UCSD-AML1 (cell line): Measurements from ENCODE around the gene EPB41L2.
"Not testable (repeated sequence)": the region's sequence is repeated elsewhere in the genome, so short reads cannot be mapped to it uniquely, and the experiment has no call there.

ENCODE experiments used
- DNase-seq: peaks from one replicate; lab custom pipeline; 2025; ENCODE audit not compliant: unreplicated experiment; lab: John Stamatoyannopoulos, UW

EPB41L2 gene

DNA sequence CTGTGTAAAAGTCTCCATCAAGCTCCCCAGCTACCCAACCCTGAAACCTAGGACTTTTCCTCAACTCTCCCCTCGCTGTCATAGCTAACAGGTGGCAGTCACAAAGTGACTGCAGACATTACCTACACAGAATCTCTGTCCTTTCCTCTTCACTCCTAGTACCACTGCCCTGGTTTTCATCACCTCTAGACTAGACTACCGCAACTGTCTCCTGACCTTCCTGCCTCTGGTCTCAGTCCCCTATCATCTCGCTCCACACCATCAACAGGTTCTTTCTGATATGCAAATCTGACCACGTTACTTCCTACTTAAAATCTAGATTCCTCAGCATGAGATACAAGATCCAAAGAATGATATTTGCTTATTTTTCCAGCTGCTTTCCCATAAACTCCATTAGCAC is 142.1 kb downstream of the EPB41L2 start:
- no peak for DNase-seq

DNA sequence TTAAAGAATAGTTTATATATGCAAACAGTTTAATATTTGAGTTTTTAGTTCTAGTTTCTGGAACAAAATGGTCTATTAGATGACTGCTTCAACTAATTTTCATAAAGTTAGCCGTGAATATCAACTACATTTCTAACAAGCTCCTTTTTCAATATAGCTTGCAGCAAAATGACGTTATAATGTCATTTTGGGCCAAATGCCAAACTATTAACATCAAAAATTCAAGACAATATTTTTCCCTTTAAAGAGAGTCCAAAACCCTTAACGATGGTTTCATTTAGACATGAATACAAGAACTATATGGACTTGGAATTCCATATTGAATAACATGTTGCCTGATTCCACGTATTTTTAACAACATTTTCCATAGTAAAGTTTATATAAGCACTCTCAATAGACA is 144.9 kb downstream of the EPB41L2 start:
- no peak for DNase-seq

DNA sequence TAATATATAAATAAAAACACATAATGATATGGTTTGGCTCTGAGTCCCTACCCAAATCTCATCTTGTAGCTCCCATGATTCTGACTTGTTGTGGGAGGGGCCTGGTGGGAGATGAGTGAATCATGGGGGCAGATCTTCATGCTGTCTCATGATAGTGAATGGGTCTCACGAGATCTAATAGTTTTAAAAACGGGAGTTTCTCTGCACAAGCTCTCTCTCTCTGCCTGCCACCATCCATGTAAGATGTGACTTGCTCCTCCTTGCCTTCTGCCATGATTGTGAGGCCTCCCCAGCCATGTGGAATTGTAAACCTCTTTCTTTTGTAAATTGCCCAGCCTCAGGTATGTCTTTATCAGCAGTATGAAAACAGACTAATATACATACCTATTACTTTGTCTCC is 147.4 kb downstream of the EPB41L2 start:
- not testable (repeated sequence) for DNase-seq

DNA sequence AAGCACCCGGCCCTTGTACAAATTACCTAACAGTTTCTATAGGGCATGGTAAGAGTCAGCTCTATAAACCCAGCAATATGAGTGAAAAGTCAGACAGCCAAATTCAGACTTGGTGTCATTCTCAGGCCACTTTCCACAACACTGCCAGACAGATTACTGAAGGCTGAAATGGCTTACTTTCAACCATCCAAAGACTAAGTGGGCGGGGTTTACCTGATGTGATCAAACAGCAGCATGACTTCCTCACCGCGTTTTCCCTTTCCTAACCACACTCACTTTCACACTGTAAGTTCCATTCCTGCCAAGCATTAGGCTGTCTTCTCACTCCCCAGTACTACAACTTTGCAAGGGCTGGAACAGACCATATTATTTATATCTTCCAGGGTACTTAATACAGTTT is 149.9 kb downstream of the EPB41L2 start:
- no peak for DNase-seq

DNA sequence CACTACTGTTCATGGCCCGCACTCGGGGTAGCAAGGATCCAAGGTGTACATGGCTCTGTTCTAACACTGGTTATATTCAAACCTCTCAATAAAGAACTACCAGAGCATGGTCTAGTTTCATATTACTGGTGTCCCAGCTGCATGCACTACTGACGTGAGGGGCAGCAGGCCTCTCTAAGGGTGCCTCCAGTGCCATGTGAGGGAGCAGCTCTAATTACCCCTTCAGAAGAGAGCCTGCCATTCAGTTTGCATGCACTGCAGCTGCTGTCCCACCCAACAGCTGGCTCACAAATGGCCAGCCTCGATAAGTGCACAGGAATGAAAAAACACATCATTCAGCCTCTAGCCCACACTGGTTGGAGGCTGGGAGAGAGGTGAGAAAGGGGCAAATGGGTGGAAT is 150.6 kb downstream of the EPB41L2 start:
- no peak for DNase-seq

DNA sequence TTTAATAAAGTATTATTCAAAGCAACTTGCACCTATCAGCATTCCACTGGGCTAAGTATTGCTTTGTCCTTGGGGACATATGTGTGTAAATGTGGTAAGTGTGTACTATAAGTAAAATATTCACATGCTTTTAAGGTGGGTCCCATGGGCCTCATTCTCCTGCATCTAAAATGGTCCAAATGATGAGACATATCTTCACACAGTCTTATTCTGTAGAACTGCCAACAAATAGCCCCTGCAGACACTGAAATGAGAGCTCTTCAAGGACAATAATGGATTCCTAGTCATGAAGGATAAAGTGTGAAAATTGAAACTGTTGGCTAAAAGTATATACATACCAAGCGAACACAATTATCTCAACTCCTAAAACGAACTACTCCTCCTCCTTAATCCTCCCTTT is 154.1 kb downstream of the EPB41L2 start:
- no peak for DNase-seq

DNA sequence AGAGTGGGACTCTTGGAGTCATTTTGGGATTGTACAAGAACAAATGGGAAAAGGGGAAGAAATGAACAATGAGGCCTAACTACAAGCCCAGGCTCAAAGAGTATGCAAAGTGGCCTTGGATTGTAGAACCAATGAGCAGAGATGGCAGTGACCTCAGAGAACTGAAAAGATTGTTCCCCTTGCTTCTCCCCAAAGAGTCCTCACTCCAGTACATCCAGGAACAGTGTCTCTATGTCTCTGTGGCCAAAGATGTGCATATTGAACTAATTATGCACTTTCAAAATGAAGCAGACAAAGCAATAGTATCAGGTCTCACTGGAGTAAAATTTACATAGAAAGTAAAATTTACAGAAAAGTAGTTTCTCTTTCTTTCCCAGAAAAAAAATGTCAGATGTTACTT is 154.9 kb downstream of the EPB41L2 start:
- DNase-seq: no peak

DNA sequence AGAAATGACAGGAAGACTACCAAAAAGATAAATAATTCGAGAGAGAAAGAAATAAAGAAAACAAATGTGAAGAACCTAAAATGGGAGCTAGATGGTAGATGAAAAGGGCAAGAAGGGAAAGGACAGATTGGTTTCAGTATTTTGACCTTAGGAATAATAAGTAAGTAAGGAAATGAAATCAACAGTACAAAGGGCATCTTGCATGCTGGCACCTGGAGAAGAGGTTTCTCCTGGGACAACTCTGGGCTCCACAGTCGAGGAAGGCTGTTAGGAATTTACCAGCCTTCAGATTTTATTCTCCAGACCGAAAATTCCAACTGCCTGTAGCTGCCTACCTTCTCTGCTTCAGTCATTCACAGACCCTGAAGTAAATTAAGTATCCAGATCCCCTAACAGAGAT is 155.4 kb downstream of the EPB41L2 start:
- no peak for DNase-seq

DNA sequence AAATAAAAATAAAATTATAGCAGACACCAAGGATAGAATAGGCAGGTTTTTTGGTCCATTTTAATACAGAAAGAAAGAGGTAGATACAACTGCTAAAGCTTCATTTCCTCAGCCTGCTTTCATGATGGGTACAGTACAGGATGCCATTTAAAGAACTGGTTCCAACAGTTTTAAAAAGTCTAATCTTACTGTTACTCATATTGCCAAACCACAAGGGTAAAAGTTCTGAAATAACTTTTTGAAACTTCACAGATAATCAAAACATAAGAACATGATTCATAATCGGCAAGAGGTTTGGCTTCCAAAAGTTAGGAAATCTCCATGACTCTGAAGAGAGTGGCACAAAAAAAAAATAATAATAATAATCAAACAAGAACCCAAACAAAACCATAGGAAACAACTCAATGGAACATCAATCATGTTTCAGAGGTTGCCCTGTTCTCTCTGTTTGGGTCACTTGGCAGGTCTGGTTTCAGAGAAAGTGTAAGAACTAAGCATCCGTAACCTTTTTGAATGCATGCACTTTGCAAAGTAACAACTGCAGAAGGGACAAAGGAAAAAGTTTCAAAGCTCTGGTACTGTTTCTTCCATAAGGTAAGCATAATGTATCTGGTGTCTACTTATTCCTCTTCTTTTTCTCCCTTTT is 156.2 kb downstream of the EPB41L2 start:
- DNase-seq: no peak

DNA sequence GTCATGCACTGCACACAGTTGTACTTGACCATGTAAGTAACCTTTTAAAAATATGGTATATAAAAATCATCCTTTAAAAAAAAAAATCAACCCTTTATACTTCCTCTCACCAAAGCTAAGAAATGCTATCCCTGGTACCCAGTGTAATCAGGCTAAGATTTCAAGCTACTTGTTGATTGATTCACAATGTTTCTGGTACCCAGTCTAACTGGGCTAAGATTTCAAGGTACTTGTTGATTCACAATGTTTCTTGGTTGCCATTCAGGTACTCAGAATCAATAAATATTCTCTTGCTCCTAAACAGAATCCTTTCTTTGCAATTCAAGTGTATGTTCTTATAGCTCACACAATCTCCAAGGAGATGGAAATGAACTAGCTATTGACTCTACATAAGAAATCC is 159.4 kb downstream of the EPB41L2 start:
- no peak for DNase-seq

DNA sequence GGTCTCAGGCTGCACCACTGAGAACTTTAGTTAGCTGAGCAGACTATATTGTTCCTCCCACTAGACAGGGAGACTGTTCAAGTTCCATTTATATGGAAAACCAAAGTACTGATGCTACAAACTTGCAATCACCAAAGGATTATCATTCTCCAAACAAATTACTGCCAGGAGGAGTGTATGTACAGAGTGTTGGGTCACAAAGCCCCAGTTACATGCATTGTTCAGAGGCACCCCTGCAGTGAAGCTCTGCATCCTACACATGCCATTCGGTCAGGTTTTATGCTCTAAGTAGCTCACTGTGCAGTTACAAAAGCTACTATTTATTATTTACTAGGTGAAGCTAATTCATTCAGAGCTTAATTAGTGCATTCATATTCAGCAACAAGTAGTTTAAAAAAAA is 160.0 kb downstream of the EPB41L2 start:
- no peak for DNase-seq

DNA sequence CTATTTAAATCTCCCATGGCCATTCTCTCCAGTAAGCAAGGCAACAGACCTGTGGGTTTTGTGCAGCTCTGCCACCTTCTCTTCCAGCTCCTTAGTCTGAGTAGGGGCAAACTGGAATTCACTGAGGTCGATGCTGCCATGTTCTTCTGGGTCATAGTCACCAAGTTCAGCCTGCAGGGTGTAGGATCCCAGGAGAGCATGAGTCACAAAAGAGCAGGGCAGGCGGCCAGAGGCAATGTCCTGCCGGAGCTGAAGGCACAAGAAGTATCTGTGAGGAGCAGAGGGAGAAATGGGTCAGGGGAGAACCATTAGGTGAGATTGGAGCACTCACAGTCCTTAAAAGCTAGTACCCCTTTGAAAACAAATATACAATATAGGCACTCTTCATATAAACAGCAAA is 162.1 kb downstream of the EPB41L2 start:
- no peak for DNase-seq

DNA sequence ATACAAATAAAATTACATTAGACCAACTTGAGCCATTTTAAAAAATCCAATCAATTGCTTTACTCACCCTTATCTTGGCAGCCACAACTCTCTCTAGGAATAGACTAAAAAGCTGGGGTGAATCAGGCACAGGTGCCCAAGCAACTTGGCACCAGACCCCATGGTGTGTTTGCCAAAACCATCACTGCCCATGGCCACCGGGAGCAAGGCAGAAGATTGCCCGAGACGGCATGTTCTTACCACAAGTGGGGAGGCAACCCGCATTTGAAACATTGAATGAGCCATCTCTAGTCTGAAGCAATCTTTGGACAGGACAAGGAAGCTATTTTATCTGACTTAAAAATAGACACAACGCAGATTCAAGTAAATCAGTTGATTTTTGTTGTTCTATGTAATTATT is 166.8 kb downstream of the EPB41L2 start:
- no peak for DNase-seq

DNA sequence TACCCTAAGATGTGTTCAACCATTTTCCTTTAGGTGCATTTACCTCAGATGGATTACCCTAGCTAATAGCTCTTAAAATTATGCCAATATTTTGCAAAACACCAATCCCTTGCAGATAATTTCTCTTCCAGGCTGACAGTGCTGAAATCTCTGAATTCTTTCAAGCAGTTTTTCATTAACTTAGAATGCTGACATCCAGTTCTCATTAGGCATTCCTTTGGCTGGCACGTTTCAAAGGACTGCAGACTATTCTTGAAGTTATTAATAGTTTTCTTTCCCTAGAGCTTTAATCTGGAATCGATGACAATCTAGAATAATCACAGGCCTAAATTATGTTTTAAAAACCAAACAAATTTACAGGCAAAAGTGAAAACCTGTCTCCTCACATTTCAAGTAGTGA is 167.5 kb downstream of the EPB41L2 start:
- DNase-seq: no peak

DNA sequence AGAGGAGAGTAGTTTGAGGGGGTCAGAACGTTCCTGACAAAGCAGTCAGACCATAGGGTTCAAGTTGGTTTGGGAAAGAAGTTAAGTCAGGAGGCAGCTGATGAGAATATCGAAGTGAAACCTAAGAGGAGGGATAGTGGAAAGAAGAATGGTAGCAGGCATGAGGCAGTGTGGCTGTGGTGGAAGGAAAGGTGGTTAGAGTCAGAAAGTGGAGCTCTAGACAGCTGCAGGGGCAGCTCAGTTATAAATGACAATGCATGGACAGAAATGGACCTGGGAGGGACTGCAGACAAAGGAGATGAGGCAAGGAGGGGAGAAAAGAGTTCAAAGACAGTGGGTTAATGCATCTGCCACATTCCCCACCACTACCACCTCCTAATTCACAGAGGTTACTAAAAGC is 169.3 kb downstream of the EPB41L2 start:
- no peak for DNase-seq

DNA sequence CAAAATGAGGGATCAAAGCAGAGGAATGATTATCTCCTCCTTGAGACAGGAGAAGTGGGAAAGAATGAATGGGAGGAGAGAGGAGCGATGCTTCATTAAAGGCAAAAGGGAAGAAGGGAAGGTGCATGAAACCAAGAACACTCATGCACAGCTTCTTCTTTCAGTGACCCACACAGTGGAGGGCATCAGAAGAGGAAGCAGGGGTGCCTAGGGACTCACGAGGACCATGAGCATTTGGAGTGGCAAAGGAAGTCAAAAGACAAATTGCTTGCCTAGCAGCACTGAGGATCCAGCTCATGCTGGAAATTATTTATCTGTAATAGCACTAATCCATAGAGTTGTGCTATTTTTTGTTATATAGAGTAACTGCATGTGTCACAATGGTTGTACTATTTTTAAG is 169.8 kb downstream of the EPB41L2 start:
- no peak for DNase-seq

DNA sequence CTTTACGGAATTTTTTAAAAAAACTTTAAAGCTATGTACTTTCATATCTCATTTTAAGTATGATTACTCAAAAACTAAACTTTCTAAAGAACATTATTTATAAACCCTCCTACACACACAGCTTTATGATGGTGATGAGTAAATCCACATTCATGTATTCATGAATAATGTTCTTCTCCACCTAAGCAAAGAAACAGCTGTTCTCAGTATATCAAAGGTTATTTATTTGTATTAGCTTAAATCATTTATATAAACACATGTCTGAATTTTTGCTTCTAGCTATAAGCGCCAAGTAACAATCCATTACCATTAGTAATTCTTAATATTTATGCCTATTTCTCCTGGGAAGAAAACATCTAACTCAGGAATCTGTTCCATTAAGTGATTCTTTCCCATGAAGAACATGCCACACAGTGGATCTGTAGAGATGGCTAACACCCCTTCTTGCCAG is 172.5 kb downstream of the EPB41L2 start:
- DNase-seq: no peak

DNA sequence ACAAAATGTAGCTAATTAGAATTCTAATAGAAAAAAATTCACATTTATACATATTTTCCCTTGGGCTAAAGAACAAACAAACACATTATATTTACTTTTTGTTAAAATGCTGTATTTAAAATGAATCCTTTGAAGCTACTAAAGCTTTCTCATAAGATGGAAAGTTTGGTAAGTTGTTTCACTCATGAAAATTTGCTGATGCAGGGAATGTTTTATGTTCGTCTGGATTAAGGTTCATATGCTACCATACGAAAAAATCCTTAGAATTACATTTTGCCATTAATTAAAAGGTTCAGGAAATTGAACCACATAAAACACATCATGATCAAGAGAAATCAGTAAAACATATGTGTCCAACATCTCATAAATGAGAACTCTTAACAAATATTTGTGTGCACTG is 173.6 kb downstream of the EPB41L2 start:
- no peak for DNase-seq

DNA sequence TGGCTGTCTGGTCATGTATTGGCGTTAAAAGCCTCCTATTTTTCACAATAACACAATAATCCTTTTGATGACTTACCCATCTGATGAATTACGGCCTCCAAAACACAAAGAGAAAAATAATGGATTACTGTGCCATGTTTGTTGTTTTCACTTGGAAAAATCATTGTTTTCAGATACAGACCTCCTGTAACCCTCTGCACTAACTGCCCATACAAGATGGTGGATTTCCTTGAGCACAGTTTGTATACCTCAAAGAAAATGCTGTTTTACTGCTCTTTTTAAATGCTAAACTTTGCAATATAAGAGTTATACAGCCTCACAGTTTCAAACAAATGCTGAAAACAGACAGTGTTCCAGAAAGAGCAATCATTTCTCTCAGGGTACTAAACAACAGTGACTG is 174.8 kb downstream of the EPB41L2 start:
- DNase-seq: no peak

DNA sequence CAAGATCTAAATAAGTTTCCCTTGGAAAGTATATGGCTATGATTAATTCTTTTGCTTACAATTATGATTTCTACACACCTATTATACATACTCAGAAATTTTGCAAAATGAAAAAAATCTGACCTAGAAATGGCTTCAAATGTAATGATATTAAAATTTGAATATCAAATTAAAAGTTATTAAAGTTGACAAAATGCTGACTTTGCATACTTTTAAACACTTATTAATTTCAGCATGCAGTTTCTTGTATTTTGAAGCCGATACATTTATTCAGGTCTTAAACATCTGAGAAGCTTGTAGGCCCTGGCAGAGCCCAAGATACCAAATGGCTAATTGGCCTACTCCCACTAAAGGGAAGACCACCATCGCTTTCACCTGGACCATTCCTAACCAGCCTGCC is 176.1 kb downstream of the EPB41L2 start:
- no peak for DNase-seq

DNA sequence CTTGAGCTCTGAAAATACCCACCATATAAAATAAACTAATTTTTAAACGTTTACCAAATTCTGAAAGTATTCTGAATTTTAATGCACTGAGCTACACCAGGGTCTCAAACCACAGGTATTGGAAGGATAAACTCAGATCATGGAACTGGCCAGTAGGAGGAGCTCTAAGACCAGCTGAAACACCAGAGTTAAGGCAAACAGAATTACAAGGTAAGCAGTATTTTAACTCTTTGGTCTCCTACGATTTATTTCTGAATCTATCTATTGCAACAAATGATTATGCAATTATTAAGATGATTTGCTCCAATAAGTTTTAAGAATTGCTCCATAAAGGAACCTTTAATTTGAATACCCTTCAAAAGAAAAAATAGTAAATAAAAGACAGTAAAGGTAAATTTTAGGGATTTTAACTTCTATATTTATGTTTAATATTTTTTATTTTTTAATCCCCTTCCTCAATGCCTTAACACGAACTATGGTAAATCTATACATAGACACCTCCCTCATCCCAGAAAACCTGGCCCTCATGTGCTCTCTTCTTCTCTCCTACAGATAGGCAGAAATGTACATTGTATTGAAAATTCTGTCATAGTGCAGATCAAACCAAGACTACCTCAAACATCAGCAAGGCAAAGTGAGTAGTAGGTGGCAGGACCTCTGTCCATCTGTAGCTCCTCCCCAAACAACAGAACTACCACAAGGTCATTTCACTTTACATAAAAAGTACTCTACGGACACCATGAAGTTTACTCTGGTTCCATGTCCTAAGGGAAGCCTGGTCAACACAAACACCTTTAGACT is 177.5 kb downstream of the EPB41L2 start:
- DNase-seq: peak; percentile 12

DNA sequence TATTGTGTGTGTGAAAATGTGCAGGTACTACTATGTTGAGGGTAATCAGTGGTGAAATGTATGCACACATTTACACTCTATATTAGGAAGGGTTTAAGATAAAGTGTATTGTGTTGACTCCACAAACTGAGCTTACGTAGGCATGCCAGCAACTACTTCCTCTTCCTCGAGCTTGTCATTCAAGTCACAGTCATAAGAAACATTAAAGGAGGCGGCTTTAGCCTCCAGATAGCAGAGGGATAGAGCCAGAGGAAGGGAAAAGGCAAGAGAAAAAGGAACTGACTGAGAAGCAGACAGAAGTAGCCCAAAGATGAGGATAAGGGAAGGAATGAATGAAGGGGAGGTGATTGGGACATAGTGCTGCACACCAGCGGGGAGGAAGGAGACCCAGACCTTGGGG is 180.7 kb downstream of the EPB41L2 start:
- no peak for DNase-seq

DNA sequence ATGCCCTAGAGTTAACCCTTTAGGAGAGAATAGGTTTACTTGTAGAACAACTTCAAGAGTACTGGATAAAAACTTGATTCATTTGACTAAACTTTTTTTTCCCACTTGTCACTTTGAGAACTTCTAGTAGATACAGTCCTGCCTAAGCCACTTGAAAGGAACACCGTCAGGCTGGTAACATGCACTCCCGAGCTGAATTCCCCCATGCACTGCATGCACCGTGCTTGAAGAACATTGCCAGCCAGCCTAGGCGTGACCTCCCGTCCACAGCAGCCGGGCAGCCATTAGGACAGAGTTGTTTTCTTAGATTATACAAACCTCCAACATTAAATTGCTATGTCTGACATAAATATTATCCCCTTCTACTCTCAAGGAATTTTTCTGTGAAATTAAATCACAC is 183.2 kb downstream of the EPB41L2 start:
- no peak for DNase-seq
